HG03196 (cell line): ENCODE measurements around the gene ESPNL.
"Not testable (repeated sequence)": the region's sequence is repeated elsewhere in the genome, so short reads cannot be mapped to it uniquely, and the experiment has no call there.

Experiments
- ATAC-seq: cut with Tn5 transposase; IDR thresholded peaks from one replicate; pipeline ENCODE4 v1.9.1; 2021; ENCODE audit not compliant: unreplicated experiment

Gene ESPNL

DNA sequence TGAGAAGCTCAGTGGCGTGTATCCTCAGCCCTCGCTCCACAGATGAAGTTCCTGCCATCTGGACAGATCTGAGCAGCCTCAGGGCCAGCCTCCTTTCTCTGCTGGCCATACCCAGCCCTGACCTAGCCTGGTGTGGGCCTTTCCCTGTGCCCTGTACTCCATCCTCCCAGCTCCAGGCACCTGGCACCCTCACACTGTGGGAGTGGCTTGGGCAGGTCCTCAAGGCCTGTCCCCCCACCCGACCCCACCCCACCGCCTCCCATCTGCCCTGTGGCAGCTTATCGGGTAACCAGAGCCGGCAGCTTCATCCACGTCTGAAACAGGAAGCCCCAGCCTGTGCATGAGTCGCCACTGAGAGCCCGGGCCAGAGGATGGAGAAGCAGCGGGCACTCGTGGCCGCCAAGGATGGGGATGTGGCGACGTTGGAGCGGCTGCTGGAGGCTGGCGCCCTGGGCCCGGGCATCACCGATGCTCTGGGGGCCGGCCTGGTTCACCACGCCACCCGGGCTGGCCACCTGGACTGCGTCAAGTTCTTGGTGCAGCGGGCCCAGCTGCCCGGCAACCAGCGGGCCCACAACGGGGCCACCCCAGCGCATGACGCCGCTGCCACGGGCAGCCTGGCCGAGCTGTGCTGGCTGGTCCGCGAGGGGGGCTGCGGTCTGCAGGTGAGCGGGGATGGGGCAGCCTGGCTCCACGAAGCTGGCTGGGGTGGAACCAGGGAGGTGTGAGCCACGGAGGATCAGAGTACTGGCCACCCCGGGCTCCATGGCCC, at the start of gene ESPNL:
Gene ESPNL (plus strand): TSS at position 292 of the 772 bp plus-strand sequence. CDS start 80 bp downstream, at position 372.
- ATAC-seq = no peak

- ATAC-seq = no peak
Observed at GRCh38 chr2:238053191-238053776, 46.9 kb upstream of the ESPNL start.

DNA sequence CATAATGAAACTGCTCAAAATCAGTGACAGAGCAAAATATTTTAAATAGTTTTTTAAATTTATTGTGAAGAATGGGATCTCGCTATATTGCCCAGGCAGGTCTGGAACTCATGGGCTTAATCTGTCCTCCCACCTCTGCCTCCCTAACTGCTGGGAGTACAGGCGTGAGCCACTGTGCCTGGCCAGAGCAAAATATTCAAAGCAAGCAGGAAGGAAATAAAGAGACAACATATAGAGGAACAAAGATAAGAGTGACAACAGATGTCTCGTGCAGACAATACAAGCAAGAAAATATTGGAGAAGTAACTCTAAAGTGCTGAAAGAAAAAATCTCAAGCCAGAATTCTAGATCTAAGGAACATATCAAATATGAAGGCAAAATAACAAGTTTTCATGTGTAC, 44.3 kb upstream of the ESPNL start:
- no peak for ATAC-seq

- ATAC-seq = not testable (repeated sequence)
Observed at GRCh38 chr2:238057696-238058575, 42.2 kb upstream of the ESPNL start.

DNA sequence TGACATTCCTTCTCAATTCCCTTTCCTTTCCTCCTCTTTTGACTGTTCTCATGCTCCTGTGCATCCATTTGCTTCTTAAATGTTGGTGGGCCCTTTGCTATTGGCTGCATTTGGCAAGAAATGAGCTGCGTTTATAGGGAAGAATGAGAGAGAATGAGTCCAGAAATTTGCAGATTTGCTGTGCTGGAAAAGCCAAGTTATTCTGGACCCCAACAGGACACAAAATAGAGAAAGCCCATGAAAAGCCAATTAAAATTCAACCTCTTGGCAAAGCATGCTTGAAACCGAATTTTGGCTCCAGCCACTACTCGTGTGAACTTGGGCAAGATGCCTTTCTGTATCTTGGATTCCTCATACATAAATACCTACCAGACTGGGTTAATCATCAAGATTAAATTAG, 40.6 kb upstream of the ESPNL start:
- ATAC-seq = no peak

DNA sequence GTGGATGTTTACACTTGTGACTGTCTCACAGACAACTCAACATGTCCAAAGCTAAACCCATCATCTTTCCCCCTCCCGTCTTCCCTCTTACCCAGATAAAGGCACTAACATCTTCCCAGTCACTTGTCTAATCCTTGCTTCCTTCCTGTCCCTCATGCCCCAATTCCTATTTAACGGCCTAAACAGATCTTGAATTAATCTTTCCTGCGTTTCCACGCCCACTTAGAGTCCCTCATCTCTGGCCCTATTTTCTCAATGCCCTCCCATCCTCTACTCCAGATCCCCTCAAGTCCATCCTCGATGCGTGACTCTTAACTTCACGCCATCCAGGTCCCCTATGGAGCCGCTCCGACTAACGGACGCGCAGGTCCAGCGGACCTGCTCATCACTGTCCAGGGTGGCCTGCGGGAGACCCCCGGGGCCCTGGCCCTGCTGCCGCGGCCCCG, 40.0 kb upstream of the ESPNL start:
- no peak for ATAC-seq

- peak; percentile 86 for ATAC-seq
Observed at GRCh38 chr2:238060542-238061314, 39.4 kb upstream of the ESPNL start, which contains the start of gene SCLY. TSS of gene SCLY (plus strand) at chr2:238061001. CDS start at chr2:238061055, 54 bp downstream.

GRCh38 chr2:238061315-238062202, 38.6 kb upstream of the ESPNL start:
- ATAC-seq = peak; percentile 20

GRCh38 chr2:238063414-238064189, 36.5 kb upstream of the ESPNL start:
- no peak for ATAC-seq

- no peak for ATAC-seq
Observed at GRCh38 chr2:238064376-238064775, 35.8 kb upstream of the ESPNL start.

DNA sequence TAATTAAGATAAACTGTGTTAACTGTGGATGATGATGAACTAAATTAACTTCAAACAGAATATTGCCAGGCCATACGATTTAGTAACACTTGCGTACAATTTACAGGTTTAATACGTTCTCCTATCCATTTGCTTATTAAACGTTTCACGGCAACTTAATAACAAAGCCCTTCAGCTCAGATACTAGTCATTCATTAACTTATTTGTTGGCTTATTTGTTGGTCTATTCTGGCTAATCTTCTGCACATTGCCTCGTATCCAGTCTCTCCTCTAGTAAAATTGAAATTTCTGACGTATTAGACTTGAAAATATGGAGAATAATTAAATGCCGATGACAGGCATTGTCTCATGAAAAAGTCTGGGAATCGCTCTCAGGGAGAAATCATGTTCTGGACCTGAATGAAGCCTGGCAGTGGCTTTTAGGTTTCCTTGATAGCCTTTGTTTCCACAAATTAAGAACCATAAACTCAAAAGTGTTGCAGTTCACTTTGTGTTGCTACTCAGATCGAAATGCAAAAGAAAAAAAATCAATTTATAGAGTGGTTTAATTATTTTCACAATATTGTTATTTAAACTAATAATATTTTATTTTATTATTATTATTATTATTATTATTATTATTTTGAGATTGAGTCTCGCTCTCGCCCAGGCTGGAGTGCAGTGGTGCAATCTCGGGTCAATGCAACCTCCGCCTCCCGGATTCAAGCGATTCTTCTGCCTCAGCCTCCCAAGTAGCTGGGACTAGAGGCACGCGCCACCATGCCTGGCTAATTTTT, 34.9 kb upstream of the ESPNL start:
- no peak for ATAC-seq

GRCh38 chr2:238066218-238066617, 33.9 kb upstream of the ESPNL start:
- no peak for ATAC-seq

GRCh38 chr2:238066718-238067117, 33.4 kb upstream of the ESPNL start:
- not testable (repeated sequence) for ATAC-seq

GRCh38 chr2:238067939-238068338, 32.2 kb upstream of the ESPNL start:
- ATAC-seq = no peak

DNA sequence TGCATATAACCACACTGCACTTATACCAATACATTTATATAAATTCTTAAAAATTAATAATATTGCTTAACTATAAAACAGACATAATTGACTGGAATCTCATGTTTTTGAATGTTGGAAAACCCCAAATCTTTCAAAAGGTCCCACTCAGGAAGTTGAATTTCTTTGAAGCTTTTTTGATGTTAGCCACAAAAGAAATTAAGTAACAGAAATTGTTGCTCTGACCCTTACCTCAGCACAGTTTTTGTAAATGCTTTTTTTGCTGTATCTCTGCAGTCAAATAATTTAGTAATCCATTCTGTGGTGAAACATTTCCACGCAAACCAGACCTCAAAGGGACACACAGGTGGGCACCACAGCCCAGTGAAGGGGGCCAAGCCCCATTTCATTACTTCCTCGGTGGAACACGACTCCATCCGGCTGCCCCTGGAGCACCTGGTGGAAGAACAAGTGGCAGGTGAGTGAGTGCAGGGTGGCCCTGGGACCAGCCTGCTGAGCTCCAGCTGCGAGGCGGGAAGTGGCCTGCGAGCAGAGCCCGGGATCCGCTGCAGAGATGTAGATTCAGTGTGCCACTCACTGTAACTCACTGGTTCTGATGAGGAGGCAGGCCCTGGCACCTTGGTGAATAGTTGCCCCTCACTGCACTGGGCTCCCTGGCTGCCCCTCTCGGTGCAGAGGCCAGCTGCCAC, 31.0 kb upstream of the ESPNL start:
- no peak for ATAC-seq

DNA sequence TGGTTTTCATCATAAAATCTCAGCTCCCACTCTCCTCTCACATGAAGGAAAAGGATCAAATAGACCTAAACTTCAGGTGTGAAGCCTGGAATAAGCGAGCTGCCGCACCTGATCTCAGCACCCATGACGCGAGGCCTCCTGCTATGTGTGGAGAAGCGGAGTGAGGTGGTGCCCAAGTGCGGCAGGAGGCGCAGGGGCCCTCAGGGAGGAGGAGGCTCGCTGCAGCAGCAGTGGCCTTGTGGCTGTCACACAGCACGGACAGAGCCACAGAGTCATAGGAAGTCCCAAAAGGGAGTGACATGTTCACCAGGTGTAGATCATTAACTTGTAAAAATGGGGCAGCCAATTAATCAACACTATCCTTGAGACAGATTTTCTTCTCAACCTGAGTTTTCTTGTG, 30.3 kb upstream of the ESPNL start:
- no peak for ATAC-seq

DNA sequence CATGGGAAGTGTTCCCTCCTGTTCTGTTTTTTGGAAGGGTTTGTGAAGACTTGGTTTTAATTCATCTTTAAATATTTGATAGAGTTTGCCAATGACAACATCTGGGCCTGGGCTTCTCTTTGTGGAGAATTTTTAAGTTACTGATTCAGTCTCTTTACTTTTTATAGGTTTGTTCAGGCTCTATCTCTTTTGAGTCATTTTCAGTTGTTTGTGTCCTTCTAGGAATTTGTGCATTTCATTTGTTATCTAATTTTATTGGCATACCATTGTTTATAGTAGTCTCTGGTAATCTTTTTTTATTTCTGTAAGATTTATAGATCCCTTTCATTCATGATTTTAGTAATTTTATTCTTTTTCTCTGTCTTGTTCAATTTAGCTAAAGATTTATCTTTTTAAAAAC, 24.7 kb upstream of the ESPNL start:
- no peak for ATAC-seq

DNA sequence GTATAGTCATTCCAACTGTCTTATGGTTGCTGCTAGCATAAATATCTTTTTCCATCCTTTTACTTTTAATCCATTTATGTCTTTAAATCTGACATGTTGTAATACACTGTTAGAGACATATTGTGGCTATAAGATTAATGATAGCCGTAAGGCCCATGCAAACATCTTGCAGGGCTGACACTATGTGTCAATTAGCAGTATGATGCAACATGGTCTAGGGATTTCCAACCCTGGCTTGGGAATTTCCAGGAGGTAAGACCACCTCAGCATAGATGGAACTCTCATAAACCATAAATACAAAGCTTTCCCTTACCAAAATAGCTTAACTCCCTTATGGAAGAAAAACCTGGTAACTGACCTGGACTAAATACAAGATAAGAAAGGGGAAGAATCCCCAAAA, 22.8 kb upstream of the ESPNL start:
- no peak for ATAC-seq
